Smooth muscle cell of the brain vasculature (primary cell): ENCODE measurements around the gene DBX1.
"Not testable (repeated sequence)": the region's sequence is repeated elsewhere in the genome, so short reads cannot be mapped to it uniquely, and the experiment has no call there.

Experiments
- DNase-seq: peaks from one replicate; pipeline ENCODE4 v3.0.0-alpha.2; 2012; ENCODE audit warnings: low read depth, low spot score

DBX1 gene, protein sequence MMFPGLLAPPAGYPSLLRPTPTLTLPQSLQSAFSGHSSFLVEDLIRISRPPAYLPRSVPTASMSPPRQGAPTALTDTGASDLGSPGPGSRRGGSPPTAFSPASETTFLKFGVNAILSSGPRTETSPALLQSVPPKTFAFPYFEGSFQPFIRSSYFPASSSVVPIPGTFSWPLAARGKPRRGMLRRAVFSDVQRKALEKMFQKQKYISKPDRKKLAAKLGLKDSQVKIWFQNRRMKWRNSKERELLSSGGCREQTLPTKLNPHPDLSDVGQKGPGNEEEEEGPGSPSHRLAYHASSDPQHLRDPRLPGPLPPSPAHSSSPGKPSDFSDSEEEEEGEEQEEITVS

DNA sequence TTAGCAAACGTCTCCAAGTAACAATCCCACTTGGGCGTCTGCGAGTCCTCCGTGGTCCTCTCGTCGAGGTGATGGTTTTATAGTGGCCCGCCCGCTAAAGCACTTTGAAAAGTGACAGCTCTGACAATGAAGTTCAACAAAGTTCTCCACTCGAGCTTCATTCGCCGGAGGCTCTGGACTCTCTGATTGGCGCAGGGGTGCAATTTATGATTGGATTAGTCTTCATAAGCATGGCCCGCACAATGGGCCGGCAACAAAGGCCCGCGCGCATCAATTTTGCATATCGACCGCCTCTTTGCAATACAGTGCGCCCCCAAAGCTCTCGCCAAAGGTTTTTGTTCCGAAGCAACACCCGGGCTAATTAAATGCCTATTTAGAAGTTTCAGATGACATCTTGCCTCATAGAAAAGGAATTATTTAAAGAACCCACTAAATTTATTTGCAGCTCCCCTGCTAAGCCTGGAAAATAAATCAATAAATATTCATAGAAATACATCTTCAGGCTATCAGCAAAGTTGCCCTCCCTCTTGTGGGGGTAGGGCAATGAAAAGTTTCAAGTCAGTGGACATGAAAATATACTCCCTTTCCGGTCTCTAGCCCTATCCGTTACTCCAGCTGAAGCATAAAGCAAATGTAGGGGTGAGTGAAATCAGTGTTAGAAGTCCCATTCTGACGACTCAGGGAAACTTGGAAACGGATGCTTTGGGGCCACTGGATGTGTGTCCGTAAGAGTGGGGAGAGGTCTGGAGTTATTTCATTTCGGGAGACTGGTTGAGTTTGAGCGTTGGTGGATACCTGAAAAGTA is at the start of gene DBX1:
Gene DBX1, minus strand, starts transcription at position 51 of the 805 bp plus-strand sequence. CDS start 151 bp downstream, outside the sequence.
- DNase-seq = no peak

DNA sequence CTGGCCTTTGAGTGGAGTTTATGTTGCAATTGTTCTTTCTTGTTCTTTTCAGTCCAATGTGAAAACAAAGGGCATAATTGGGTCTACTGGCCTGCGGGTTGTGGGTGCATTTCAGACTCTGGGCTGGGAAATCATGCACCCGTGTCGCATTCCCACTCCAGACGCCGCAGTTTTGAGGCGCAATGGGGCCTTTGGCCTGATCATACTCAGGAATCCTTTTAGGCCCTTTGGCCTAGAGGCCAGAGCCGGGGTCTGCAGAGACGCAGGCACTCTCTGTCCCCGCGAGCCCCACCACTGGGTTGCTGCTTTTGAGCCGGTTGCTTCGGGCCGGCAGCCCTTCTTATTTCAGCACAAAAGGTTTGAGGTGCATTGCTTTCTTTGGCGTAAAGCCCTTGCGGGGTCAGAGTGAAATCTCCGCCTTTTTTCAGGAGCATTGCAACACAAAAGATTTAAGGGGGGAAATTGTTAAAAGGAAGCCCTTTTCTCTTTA is 48.4 kb upstream of the DBX1 start:
- no peak for DNase-seq

DNA sequence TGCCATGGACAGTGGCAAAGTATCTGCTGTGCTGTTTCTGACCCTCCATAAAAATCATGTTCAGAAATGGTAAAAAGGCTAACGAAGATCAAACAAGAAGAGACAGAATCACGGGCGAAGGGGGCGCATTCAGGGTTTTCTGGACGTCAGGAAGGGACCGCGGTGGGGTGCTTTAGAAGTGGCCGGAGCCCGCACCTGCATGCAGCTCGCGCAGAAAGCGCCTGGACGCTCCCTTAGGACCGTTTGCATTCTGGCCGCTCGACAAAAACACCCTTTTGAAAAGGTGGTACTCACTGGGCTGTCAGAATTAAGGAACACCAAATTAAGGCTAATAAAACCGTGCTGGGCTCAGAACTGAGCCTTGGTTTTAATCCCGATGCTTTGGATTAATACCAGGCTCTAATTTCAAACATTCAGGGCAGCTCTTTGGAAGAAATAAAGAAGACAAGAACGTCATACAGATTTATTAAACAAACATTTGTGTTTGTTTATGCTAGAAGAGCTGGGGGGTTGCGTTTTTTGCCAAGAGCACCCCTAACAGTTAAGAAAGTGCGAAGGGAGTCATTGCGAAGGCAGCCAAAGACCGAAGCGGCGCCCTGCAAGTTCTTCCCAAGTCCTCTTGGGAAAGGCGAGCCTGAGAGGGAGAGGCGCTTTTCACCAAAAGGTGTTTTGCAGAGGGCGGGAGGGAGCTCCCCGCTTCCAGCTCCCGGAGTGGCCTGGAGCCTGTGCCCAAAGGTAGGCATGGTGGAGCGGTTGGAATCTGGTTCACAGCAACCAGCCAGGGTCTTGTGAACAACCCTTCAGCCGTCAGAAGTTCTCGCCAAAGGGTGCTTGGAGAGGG is 47.7 kb upstream of the DBX1 start:
- DNase-seq = no peak

DNA sequence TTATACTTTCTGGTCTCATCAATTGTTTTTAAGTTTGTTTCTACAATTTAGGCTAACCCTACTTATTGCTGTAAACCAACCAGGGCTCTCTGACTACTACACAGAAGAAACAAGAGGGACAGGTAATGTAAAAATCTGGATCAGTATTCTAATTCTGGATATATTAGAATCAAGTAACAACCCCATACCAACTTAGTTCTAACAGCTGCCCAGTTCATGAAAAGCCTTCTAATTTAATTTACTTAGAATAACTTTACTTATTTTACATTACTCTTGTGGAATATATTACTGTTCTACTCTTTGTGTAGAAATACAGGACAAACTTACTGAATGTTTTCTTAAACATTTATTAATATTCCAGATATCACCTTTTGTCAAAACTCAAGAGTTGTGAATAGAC is 45.5 kb upstream of the DBX1 start:
- DNase-seq = no peak

DNA sequence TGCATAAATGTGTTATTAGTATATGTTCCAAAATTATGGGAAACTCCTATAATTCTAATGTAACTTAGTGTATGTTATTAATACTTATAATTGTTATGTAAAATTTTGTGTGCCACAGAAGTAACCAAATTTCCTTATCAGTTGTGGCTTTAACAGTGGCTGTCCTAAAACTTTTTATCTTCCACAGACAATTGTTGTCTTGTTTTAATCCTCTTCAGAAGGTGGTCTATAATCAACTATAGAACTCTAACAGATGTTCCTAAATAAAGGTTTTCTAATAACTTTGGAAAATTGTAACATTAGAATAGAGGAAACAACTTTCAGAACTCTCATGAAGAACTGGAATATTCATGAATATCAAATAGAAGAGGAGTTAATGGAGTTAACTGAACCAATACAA is 44.4 kb upstream of the DBX1 start:
- no peak for DNase-seq

DNA sequence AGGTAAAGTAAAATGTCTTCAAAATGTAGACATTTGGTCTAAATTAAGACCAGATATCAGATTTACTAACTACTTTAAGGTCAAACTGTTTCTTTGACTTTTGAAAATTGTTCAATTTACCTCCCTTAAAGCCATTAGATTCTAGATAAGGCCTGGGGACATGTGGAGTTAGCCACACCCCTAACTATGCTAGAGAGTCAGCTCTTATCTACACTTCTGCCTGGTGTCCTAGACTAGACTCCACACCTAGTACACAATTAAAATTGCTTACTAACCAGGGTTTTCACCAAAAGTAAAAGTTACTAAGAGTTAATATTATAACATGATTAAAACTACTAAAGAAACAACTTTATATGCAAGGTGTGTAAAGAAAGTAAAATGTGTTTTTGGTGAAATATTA is 43.6 kb upstream of the DBX1 start:
- no peak for DNase-seq

DNA sequence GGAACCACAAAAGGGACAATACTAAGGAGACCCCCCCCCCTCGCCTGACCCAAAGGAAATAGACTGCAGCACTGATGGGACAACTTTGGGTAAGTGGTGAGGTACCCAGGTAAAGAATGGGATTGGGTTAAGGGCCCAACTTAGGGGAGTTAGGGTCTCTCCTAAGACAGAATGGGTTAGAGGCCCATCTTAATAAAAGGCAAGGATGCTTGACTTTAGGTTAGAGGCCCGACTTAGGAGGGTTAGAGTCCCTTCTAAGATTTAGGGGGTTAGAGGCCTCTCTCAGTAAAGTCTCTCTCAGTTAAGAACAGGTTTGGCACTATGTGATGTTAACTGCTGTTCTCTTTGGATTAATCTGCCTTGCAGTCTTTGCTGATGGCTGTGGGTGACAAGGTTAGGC is 41.0 kb upstream of the DBX1 start:
- DNase-seq = no peak

DNA sequence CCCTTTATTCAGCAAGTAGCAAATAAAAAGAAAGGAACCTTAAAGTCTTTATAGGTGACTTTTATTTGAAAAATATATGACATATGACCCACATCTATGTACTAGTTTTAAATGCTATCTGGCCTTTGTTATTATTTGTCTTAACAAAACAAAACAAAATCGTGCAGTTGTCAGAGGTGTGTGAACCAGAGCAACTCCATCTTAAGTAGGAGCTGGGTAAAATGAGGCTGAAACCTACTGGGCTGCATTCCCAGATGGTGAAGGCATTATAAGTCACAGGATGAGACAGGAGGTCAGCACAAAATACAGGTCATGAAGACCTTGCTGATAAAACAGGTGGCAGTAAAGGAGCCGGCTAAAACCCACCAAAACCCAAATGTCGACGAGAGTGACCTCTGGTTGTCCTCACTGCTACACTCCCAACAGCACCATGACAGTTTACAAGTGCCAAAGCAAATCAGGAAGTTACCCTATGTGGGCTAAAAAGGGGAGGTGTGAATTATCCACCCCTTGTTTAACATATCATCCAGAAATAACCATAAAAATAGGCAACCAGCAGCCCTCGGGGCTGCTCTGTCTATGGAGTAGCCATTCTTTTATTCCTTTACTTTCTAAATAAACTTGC is 40.2 kb upstream of the DBX1 start:
- DNase-seq = not testable (repeated sequence)

DNA sequence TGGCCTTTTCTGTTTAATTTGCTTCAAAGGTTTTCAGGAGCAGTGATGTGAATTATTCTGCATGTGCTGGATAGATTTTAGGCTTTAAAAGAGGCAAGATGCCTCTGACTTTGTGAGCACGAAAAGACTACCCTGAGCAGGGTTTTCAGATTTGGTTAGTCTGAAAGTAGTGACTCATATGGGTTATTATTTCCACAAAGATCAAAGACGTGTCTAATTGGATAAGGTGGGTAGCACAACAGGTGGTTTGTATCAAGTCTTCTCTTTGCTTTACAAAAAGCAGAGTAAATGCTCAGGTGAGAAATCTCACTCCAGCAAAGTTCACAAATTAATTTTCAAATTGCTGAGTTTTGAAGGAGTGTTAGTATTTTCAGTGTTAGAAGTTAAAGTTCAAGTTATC is 37.6 kb upstream of the DBX1 start:
- no peak for DNase-seq

DNA sequence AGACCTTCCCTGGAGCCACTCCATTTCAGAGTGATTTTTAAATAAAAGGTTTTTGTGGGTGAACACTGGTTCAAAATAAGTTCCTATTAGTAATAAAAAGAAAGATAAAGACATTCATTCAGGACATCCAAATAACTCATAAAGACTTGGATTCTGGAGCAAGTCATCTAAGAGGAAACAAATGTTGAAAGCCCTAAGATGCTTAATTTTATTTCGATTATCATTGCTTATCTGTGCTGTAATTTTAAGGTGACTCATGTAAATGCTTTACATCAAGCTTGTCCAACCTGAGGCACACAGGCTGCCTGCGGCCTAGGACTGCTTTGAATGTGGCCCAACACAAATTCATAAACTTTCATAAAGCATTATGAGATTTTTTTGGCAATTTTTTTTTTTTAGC is 34.2 kb upstream of the DBX1 start:
- no peak for DNase-seq

DNA sequence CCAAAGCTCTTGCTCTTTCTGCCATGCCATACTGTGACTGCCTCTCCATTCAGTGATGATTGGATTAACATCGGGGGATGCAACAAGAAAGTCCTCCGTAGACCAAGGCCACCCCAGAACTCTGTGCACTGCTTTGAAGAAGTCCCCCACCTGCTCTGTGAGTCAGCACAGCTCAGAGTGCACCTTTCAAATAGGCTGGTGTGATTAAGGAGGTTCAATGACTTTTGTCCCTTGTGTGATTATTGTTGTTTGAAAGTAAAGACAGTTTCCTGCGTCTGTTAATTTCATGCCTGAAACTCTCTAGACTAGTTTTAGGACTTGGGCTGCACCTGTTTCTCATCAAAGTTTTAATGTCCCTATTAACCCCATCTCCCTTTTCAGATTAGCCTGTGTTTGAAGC is 33.0 kb upstream of the DBX1 start:
- DNase-seq = no peak

DNA sequence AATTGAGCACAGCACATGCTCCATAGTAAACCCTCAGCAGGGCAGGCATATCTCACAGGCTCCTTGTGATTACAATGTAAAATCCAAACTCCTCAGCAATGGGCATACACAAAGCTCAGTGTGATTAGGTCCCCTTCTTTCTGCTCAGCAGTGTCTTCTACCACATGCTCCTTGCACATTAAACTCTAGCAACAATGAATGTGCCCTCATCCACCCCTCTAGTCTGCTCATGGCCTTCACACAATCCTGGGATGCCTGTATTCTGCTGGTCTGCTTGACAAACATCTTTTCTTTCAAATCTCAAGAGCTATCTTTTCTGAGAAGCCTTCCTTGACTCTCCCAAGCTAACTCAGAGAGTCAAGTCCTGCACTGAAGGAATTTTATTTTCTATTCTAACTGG is 32.4 kb upstream of the DBX1 start:
- no peak for DNase-seq

DNA sequence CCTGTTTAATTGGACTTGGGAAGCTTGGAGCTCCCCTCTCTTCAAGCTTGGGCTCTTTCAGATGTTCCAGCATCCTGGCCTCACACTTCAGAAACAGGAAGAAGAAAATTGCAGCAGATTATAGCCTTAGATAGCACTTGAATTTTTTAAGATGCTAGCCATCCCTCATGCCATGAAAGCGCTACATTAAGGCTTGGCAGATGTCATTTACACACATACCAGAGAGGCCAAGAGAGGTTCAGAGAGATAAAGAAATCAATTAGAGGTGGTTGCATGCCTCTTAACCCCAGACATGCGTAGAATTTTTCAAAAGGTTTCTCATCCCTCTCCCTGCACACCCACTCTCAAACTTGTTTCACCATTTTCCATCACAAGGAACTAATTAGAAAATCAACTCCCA is 31.9 kb upstream of the DBX1 start:
- no peak for DNase-seq

DNA sequence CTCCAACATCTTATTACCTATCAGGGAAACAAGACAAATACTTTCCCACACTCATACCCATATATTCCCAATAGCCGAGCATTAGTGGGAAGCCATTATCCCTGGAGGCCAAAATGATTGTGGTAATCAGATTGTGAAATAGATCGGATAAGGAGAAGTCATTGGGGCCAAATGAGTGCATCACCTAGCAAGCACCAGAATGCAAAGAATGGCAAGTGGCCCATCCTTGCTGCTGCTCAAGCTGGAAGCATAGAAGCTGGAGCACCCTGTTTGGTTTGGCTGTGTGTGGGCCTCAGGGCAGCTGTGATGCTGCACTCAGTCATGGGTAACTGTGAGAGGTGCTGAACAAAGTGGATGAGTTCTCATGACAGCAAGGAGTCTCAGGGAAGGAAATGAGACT is 18.7 kb upstream of the DBX1 start:
- DNase-seq = no peak

DNA sequence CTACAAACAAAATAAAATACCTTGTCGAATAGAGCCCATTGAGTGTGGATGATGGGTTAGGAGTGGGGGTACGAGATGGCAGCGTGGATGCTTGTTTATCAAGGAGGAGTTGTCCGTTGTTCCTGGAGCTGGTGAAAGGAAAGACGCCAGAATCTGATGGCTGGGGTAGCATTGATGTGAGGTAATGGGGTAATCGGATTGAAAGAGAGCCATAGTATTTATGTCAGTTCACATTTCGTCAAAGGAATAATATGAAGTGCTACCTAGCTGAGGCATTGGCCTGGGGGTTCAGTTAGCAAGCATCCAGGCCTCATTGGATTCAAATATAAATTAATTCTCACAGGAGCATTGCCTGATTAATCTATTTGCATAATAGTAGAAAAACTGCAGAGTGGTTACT is 16.9 kb upstream of the DBX1 start:
- DNase-seq = no peak

DNA sequence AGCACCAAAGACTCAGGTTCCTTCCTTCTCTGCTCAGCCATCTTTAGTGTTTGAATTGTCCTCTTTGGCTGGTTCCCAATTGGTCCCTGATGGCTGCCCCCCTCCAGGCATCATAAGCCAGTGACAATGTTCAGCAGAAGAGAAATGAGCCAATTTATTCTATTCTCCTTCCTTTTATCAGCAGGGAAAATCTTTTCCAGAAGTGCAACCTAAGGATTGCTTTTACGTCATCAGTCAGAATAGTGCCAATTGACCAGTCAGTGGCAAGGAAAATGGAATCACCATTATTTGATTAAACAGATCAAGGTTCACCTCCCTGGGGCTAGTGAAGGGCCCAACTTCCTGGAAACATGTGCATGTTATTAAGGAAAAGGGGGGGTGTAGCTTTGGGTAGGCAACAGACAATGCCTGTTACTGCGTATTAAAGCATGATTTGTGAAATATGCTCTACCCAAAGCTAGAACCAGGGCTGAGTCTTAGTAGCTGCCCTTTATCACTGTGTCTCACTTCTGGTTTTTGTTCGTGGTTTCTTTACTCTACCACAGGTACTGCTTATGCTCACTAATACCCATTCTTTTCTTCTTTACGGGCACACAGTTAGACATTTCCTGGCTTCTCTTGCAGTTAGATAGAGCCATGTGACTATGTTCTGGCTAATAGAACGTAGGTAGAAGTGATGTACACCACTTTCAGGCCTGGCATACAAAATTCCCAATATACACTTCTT is 12.6 kb upstream of the DBX1 start:
- no peak for DNase-seq

DNA sequence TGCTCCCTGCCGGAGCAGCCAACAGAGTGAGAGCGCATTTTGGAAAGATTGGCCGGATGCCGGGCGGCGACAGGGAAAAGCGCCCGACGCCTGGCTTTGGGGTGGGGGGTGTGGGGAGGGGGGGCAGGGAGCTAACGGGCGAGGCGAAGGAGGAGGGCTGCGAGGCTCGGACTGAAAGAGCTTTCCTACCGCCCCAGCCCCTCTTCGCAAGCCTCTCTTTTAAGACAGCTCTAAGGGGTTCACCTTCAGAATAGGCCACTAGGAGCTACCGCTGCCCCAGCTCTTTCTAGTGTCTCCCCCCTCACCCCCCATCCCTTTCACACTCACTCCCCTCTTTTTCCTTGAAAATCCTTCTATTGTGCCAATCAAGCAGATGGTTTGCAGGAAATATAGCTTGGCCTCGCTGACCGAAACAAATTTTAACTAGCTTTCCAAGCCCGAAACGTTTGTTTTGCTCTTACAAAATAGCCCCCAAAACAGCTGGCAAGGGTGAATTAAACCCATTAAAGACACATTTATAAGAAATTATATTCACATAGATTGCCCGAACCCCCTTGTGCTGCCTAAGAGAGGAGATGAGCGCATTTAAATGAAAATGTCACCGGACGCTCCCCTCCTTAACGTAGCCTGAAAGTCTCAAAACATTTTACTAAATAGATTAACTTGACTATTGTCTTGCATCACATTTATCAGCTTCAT is 3.7 kb upstream of the DBX1 start:
- no peak for DNase-seq

DNA sequence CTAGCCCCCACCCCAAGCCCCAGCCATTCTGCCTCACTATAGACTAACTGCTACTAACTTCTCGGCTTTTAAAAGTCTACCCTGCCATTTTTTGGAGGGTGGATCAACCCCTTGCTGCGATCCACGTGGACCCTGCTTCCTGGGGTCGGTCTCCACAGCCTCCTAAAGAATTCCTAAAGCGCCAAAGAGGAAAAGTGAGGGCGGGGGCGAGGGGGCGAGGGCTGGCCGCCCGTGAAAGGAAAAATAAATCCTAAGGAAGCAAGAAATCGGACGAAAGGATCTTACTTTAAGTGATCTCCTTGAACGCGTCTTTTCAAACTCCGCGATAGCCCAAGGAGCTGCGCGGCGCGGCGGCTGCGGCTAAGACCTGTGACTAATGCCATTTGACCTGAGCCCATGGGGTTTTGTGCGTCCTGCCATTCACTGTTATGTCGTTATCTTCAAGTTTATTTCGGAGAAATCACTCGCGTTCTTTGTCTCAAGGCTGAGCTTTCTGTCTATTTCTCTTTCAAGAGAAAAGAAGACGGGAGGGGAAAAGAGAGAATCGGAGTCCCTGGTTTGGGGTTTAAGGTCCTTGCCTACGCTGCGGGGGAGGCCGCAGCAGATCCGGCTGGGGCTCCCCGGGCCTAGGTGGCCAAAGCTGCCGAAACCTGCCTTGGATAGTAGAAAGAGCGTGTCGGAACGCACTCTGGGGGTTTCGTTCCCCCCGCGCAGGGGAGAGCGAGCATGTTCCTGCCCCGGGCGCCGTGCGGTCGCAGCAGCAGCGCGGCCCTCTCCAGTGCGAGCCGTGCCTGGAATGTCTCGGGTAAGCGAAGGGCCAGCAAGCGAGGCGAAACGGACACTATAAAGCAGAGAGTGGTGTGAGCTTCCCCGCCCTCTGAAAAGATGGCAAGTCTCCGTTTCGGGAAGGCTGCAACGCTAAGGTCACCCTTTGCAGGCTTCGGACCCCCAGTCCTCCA is 2.8 kb upstream of the DBX1 start:
- DNase-seq = no peak
